Colonic mucosa (tissue), 4 donors: Measurements from ENCODE around the gene NAT16. TPM values are rescaled to one million over a fixed set of nuclear protein-coding genes. Genes with fewer than 3 reads are reported as not detected.

ENCODE experiments used
- DNase-seq: peaks from one replicate; pipeline ENCODE4 v3.0.0-alpha.2; 2020
- H3K27ac ChIP-seq: fragments of 200-600 bp; one replicate; pipeline ENCODE4 v1.8.0; 2021
- H3K27me3 ChIP-seq: fragments of 200-600 bp; one replicate; pipeline ENCODE4 v1.8.0; 2021
- H3K36me3 ChIP-seq: fragments of 200-600 bp; one replicate; pipeline ENCODE4 v1.8.0; 2021
- H3K4me1 ChIP-seq: fragments of 200-600 bp; one replicate; pipeline ENCODE4 v1.8.0; 2021; ENCODE audit warnings: mild to moderate bottlenecking
- H3K4me3 ChIP-seq: fragments of 200-600 bp; one replicate; pipeline ENCODE4 v1.8.0; 2021
- H3K9ac ChIP-seq, 2 donors: one replicate each; pipeline ENCODE4 v1.7.0; 2013; ENCODE audit warnings: control low read depth in 2 of 2, low read depth in 2 of 2, low read length in 2 of 2
- H3K9me3 ChIP-seq: fragments of 200-600 bp; one replicate; pipeline ENCODE4 v1.8.0; 2021
- intact Hi-C: fragments of 100-400 bp; cut with DNase I; formaldehyde crosslinking; loops from one replicate; pipeline ENCODE4 v1.14.1; 2022
- total RNA-seq, 2 donors: library from RNA; stranded (reverse); fragmentation: NEBNext Ultra II Directional in 1 of 2; extraction: Animal tissue kit (Norgen Biotek cat#: 25700) in 1 of 2; gene quantifications; one replicate each; pipeline ENCODE4 v1.2.1, GENCODE V29; 2021
- TF ChIP-seq, protein P1 (sequence below): fragments of 200-600 bp; IDR thresholded peaks from one replicate; pipeline ENCODE4 v1.8.0; 2022; ENCODE audit warnings: antibody characterized with exemption, mild to moderate bottlenecking
- donor health status: healthy.
- donor health status: DM: no; HTN: no; CAD: no.
- donor health status: DM: no; HTN: no; CAD: no.

Gene NAT16
- total RNA-seq, 2 donors from 2014 or later = not detected

DNA sequence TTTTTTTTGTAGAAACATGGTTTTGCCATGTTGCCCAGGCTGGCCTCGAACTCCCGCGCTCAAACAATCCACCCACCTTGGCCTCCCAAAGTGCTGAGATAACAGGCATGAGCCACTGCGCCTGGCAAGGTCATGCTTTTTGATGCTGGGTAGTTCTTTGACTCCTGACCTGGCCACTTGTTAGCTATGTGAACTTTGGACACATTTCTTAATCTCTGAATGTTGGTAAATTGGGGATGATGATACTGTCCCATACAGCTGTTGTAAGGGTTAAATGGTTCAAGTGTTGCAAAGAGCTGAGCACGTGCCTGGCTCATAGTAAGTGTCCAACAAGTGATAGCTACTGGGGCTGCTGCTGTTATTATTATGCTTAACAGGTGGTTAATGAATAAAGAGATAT, 40.2 kb upstream of the NAT16 start:
- H3K4me3 ChIP-seq = no peak overlapping the region
- H3K4me1 ChIP-seq = peaks cover 5% of the 10 kb centered on the region
- no peak overlapping the region for H3K27ac ChIP-seq
- H3K27me3 ChIP-seq = no peaks in the 10 kb centered on the region
- H3K9me3 ChIP-seq = no peaks in the 10 kb centered on the region
- no peak for DNase-seq
- peaks cover 11% of the 10 kb centered on the region for H3K36me3 ChIP-seq
- intact Hi-C loops = no loop called here
- TF ChIP-seq, protein P1, sequence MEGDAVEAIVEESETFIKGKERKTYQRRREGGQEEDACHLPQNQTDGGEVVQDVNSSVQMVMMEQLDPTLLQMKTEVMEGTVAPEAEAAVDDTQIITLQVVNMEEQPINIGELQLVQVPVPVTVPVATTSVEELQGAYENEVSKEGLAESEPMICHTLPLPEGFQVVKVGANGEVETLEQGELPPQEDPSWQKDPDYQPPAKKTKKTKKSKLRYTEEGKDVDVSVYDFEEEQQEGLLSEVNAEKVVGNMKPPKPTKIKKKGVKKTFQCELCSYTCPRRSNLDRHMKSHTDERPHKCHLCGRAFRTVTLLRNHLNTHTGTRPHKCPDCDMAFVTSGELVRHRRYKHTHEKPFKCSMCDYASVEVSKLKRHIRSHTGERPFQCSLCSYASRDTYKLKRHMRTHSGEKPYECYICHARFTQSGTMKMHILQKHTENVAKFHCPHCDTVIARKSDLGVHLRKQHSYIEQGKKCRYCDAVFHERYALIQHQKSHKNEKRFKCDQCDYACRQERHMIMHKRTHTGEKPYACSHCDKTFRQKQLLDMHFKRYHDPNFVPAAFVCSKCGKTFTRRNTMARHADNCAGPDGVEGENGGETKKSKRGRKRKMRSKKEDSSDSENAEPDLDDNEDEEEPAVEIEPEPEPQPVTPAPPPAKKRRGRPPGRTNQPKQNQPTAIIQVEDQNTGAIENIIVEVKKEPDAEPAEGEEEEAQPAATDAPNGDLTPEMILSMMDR = no peak
- H3K9ac ChIP-seq = no peak overlapping the region

DNA sequence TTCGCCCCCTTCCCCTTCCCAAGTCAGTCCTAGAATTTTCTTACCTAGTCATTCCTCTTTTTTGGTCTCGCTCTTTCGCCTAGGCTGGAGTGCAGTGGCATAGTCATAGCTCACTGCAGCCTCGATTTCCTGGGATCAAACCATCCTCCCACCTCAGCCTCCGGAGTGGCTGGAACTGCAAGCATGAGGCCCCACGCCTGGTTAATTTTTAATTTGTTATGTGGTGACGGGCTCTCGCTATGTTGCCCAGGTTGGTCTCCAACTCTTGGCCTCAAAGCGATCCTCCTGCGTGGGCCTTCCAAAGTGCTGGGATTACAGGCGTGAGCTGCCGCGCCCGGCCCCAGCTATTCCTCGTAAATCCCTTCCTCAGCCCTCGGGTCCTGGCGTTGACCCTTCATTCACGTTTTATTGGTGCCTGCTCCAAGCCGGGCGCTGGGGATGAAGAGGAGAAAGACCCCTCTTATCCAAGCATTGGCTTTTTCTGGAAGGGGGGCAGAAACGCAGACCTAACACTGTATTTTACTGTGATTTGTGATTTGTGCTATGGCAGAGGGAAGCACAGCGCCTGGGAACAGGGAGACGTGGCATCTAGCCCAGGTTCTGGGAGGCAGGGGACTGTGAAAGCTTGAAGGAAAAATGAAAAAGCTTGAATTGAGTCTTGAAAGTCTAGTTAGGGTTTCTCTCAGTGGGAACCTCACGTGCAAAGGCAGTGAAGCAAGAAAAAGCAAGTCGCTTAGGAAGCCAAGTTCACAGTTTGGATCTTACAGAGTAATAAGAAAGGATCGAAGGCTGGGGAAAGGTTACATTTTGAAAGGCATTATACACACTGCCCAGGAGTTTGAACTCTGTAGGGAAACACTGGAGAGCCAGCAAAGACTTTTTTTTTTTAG, 38.4 kb upstream of the NAT16 start:
- TF ChIP-seq, protein P1 = no peak
- Histone ChIP-seq H3K4me1 (peaks cover 5% of the 10 kb centered on the region), H3K4me3 (peak overlapping the region; percentile 77), H3K27ac (peak overlapping the region; percentile 97), H3K9ac (peak overlapping the region; percentile 72 to 89), H3K36me3 (peaks cover 4% of the 10 kb centered on the region), H3K27me3 (no peaks in the 10 kb centered on the region), H3K9me3 (no peaks in the 10 kb centered on the region)
- intact Hi-C loops = no loop called here
- no peak for DNase-seq

DNA sequence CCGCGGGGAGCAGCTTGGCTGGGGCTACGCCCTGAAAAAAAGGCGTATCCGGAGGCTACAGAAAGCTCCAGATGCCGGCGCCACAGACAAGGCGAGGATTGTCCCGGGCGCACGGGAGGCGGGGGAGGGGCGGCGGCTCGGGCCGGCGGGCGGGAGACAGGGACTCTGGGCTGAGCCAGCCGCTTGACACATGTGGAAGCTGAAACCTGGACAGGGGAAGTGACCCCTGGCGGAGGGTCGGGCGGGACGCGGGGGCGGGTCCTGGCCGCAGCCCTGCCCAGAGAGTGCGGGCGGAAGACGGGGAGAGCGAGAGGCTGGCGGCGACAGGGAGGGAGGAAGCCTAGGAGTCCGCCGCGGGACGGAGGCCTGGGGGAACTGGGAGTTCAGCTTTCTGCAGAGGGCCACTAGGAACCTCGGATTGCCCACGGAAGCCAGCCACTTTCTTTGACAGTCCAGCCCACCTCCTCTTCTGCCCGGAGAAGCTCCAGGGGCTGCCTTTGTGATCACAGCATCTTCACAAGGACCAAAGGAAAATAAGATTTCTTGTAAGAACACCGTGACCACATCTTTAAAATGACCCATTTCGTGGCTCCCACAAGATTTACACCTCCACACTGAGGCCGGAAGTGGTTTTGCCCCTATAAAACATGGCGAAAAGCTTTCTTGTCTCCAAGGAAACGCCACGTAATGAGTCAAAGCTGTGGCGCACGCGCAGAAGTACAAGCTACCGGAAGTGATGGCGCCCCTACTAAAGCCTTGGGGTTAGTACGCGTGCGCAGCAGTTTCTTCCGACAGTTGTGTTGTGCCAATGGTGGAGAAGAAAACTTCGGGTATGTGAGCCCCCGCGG, 37.5 kb upstream of the NAT16 start, which contains the start of the genes PLOD3 and ZNHIT1:
Gene PLOD3, minus strand, starts transcription at position 194 of the 848 bp plus-strand sequence. CDS start 307 bp downstream, outside the sequence.
Gene ZNHIT1, plus strand, starts transcription at position 778 of the 848 bp plus-strand sequence. Its CDS starts 31 bp downstream, at position 809.
- Histone ChIP-seq H3K9ac (peak within 1 kb of the TSS; percentile 89), H3K4me1 (peaks cover 5% of the 10 kb centered on the region), H3K4me3 (peak within 1 kb of the TSS; percentile 77), H3K27ac (peak within 1 kb of the TSS; percentile 97), H3K36me3 (no peaks in the 10 kb centered on the region), H3K27me3 (no peaks in the 10 kb centered on the region), H3K9me3 (no peaks in the 10 kb centered on the region)
- DNase-seq = peak; percentile 97
- intact Hi-C loops = no loop called here
- TF ChIP-seq, protein P1 = no peak

DNA sequence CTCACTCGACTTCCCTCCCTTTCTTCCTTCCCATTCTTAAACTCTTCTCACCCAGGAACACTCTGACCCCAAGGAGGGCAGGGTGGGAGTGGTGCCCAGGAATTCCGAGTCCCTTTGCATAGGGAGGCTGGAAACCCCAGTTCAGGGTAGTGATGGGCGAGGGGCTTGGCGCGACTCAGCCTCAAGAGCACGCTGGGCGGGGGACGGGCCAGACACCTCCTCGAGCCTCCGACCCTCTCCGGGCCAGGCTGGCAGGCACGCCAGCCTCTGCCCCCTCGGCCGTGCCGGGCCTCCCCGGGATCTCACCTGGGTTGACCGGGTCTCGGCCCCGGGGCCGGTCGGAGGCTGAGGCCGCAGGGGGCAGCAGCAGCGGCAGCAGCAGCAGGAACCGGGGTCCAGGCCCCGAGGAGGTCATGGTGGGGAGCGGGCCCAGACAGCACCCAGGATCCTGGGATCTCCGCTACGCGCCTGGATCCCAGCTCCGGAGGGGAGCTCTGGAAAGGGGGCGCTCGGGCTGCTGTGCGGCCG, 36.8 kb upstream of the NAT16 start:
- DNase-seq = no peak

More for the DNA sequence above, 36.8 kb upstream of the NAT16 start:
- Histone ChIP-seq H3K4me3 (peak overlapping the region; percentile 77), H3K9me3 (no peaks in the 10 kb centered on the region), H3K27me3 (no peaks in the 10 kb centered on the region), H3K9ac (peak overlapping the region; percentile 89), H3K36me3 (no peaks in the 10 kb centered on the region), H3K27ac (peak overlapping the region; percentile 97), H3K4me1 (peaks cover 5% of the 10 kb centered on the region)
- intact Hi-C loops = no loop called here
- TF ChIP-seq, protein P1 = no peak
